WTC11 (cell line): ENCODE results near the gene FAF1. TPM values are rescaled to one million over a fixed set of nuclear protein-coding genes. Genes with fewer than 3 reads are reported as not detected.

ENCODE experiments used
- ATAC-seq: fragments of 200-7000 bp; cut with Tn5 transposase; 2 replicates; pipeline ENCODE4 v1.10.0; 2021; ENCODE audit warnings: mild to moderate bottlenecking, moderate library complexity
- CTCF ChIA-PET: fragments of 300-600 bp; sonication (Branson Sonifier 250); formaldehyde crosslinking; loops from one replicate; lab custom pipeline; 2021; ENCODE audit warnings: antibody characterized with exemption; lab: Charles Lee
- POLR2A ChIA-PET: fragments of 350-600 bp; sonication (Branson Sonifier 250); formaldehyde crosslinking; loops from one replicate; lab custom pipeline; 2021; ENCODE audit warnings: antibody characterized with exemption; lab: Charles Lee
- DNase-seq: peaks from one replicate; pipeline ENCODE4 v3.0.0; 2021; ENCODE audit warnings: low spot score
- H3K27ac Mint-ChIP-seq: 2 replicates; pipeline ENCODE4 v1.8.0; 2021; ENCODE audit warnings: mixed read lengths
- H3K27me3 Mint-ChIP-seq: 2 replicates; pipeline ENCODE4 v1.8.0; 2021; ENCODE audit warnings: low read depth, mild to moderate bottlenecking, moderate library complexity, mixed read lengths
- H3K36me3 Mint-ChIP-seq: 2 replicates; pipeline ENCODE4 v1.8.0; 2021; ENCODE audit warnings: mixed read lengths
- H3K4me1 Mint-ChIP-seq: 2 replicates; pipeline ENCODE4 v1.8.0; 2022; ENCODE audit warnings: mixed read lengths
- H3K4me3 Mint-ChIP-seq: 2 replicates; pipeline ENCODE4 v1.8.0; 2021; ENCODE audit warnings: mild to moderate bottlenecking, moderate library complexity, mixed read lengths
- H3K9me3 Mint-ChIP-seq: 2 replicates; pipeline ENCODE4 v1.8.0; 2021; ENCODE audit warnings: mixed read lengths
- AFF4 ChIP-seq: sonication (generic); formaldehyde crosslinking; IDR thresholded peaks from 2 replicates; pipeline ENCODE4 v1.8.1; 2023; ENCODE audit warnings: mild to moderate bottlenecking, missing genetic modification reagents, borderline replicate concordance
- GABPB1 ChIP-seq: sonication (generic); formaldehyde crosslinking; IDR thresholded peaks from 2 replicates; pipeline ENCODE4 v1.8.1; 2023; ENCODE audit warnings: mild to moderate bottlenecking, missing genetic modification reagents
- HMGXB4 ChIP-seq: sonication (generic); formaldehyde crosslinking; IDR thresholded peaks from 2 replicates; pipeline ENCODE4 v1.8.1; 2023; ENCODE audit warnings: mild to moderate bottlenecking, moderate library complexity, missing genetic modification reagents
- IRF1 ChIP-seq: sonication (generic); formaldehyde crosslinking; IDR thresholded peaks from 2 replicates; pipeline ENCODE4 v1.8.0; 2023; ENCODE audit warnings: missing genetic modification reagents
- MYBL2 ChIP-seq: sonication (generic); formaldehyde crosslinking; IDR thresholded peaks from 2 replicates; pipeline ENCODE4 v1.8.1; 2023; ENCODE audit warnings: mild to moderate bottlenecking, moderate library complexity, missing genetic modification reagents
- NR1H2 ChIP-seq: sonication (generic); formaldehyde crosslinking; IDR thresholded peaks from 2 replicates; pipeline ENCODE4 v1.9.0; 2021; ENCODE audit warnings: mild to moderate bottlenecking, moderate library complexity, missing genetic modification reagents
- NR2C2 ChIP-seq: sonication (generic); formaldehyde crosslinking; IDR thresholded peaks from 2 replicates; pipeline ENCODE4 v1.8.0; 2022; ENCODE audit warnings: mild to moderate bottlenecking, missing genetic modification reagents
- RORB ChIP-seq: fragments of 250-450 bp; sonication (Bioruptor Pico); IDR thresholded peaks from 2 replicates; pipeline ENCODE4 v1.9.0; 2021; ENCODE audit warnings: mild to moderate bottlenecking
- SMAD3 ChIP-seq: sonication (generic); formaldehyde crosslinking; IDR thresholded peaks from 2 replicates; pipeline ENCODE4 v1.8.0; 2022; ENCODE audit warnings: missing genetic modification reagents, mild to moderate bottlenecking, borderline replicate concordance
- TP53 ChIP-seq: sonication (generic); formaldehyde crosslinking; IDR thresholded peaks from 2 replicates; pipeline ENCODE4 v1.8.1; 2023; ENCODE audit warnings: mild to moderate bottlenecking, missing genetic modification reagents
- ZBTB21 ChIP-seq: sonication (generic); formaldehyde crosslinking; IDR thresholded peaks from 2 replicates; pipeline ENCODE4 v1.8.1; 2023; ENCODE audit warnings: mild to moderate bottlenecking, missing genetic modification reagents, borderline replicate concordance
- ZBTB43 ChIP-seq: sonication (generic); formaldehyde crosslinking; IDR thresholded peaks from 2 replicates; pipeline ENCODE4 v1.8.1; 2023; ENCODE audit warnings: mild to moderate bottlenecking, missing genetic modification reagents
- ZNF396 ChIP-seq: fragments of 250-450 bp; sonication (Bioruptor Pico); IDR thresholded peaks from 2 replicates; pipeline ENCODE4 v1.8.0; 2021; ENCODE audit warnings: mild to moderate bottlenecking, moderate library complexity, borderline replicate concordance
- ZNF423 ChIP-seq: fragments of 250-450 bp; sonication (Bioruptor Pico); IDR thresholded peaks from 2 replicates; pipeline ENCODE4 v2.1.2; 2022; ENCODE audit warnings: mild to moderate bottlenecking, moderate library complexity
- ZNF425 ChIP-seq: fragments of 250-450 bp; sonication (Bioruptor Pico); conservative IDR thresholded peaks from 2 replicates; pipeline ENCODE4 v1.9.0; 2021; ENCODE audit warnings: mild to moderate bottlenecking
- ZSCAN18 ChIP-seq: fragments of 250-450 bp; sonication (Bioruptor Pico); IDR thresholded peaks from 2 replicates; pipeline ENCODE4 v2.1.2; 2022; ENCODE audit warnings: mild to moderate bottlenecking, moderate library complexity
- total RNA-seq: library from RNA; stranded (reverse); gene quantifications from 3 replicates; pipeline ENCODE4 v1.2.3, GENCODE V29; 2021

The FAF1 gene
- total RNA-seq, 1 experiment from 2014 or later: 53.5 TPM

- H3K27ac Mint-ChIP-seq: no peak overlapping the region
- no peaks in the 10 kb centered on the region for H3K36me3 Mint-ChIP-seq
- ATAC-seq (no peak), DNase-seq (no peak)
- no peak overlapping the region for H3K4me3 Mint-ChIP-seq
- no peaks in the 10 kb centered on the region for H3K27me3 Mint-ChIP-seq
- H3K4me1 Mint-ChIP-seq: no peaks in the 10 kb centered on the region
- no peaks in the 10 kb centered on the region for H3K9me3 Mint-ChIP-seq
- ChIA-PET CTCF (no interaction called here), POLR2A (interaction anchor here (0.6 kb wide), 1 partner anchor 117 kb away, joined by 4 read pairs; no protein-coding TSS in a partner anchor)
- no peak for TF ChIP-seq IRF1 (CRISPR knock-in tag)
- TF ChIP-seq TP53 (CRISPR knock-in tag): no peak
- no peak for TF ChIP-seq GABPB1
- no peak for TF ChIP-seq ZNF423 (CRISPR knock-in tag)
- no peak for TF ChIP-seq MYBL2
- no peak for TF ChIP-seq NR1H2 (CRISPR knock-in tag)
- no peak for TF ChIP-seq ZBTB43
- no peak for TF ChIP-seq ZSCAN18 (CRISPR knock-in tag)
- TF ChIP-seq NR2C2 (CRISPR knock-in tag): no peak
- TF ChIP-seq RORB (CRISPR knock-in tag): no peak
- TF ChIP-seq AFF4 (CRISPR knock-in tag): no peak
- TF ChIP-seq HMGXB4 (CRISPR knock-in tag): no peak
- TF ChIP-seq ZBTB21: no peak
Observed at GRCh38 chr1:50548243-50548642, 411.8 kb downstream of the FAF1 start.

GRCh38 chr1:50542362-50542761, 417.7 kb downstream of the FAF1 start:
- DNase-seq: no peak
- Mint-ChIP-seq H3K9me3 (no peaks in the 10 kb centered on the region), H3K36me3 (no peaks in the 10 kb centered on the region), H3K4me1 (no peaks in the 10 kb centered on the region), H3K4me3 (no peak overlapping the region), H3K27ac (no peak overlapping the region), H3K27me3 (no peaks in the 10 kb centered on the region)
- CTCF ChIA-PET: no interaction called here
- TF ChIP-seq SMAD3: no peak
- no peak for TF ChIP-seq ZNF396
- no peak for TF ChIP-seq ZNF425
- TF ChIP-seq, all 79 proteins: peak for 0
- POLR2A ChIA-PET: no interaction called here
- ATAC-seq: no peak
